Nephron (organoid): Measurements from ENCODE around the gene CISD3.

Experiments
- H3K27ac Mint-ChIP-seq, 3 experiments: 2 replicates each; pipeline ENCODE4 v1.8.0; 2020; ENCODE audit warnings: mixed read lengths in 3 of 3, mild to moderate bottlenecking in 2 of 3, moderate library complexity in 1 of 3
- H3K27me3 Mint-ChIP-seq: 2 replicates; pipeline ENCODE4 v1.8.0; 2021; ENCODE audit warnings: low read depth, mild to moderate bottlenecking, moderate library complexity, mixed read lengths
- H3K36me3 Mint-ChIP-seq: 2 replicates; pipeline ENCODE4 v1.8.0; 2020; ENCODE audit warnings: low read depth, mixed read lengths
- H3K4me1 Mint-ChIP-seq: 2 replicates; pipeline ENCODE4 v1.8.0; 2020; ENCODE audit warnings: mixed read lengths
- H3K4me3 Mint-ChIP-seq, 3 experiments: 2 replicates each; pipeline ENCODE4 v1.8.0; 2020; ENCODE audit warnings: mild to moderate bottlenecking in 3 of 3, mixed read lengths in 3 of 3, moderate library complexity in 2 of 3
- H3K9me3 Mint-ChIP-seq: 2 replicates; pipeline ENCODE4 v1.8.0; 2020; ENCODE audit warnings: mixed read lengths
- TF ChIP-seq, protein P1 (sequence below), 3 experiments: fragments of 200-600 bp; sonication (generic); IDR thresholded peaks; one replicate each; pipeline ENCODE4 v1.5.0; 2021; ENCODE audit warnings: antibody characterized with exemption in 3 of 3; ENCODE audit not compliant: unreplicated experiment in 3 of 3

The CISD3 gene

DNA sequence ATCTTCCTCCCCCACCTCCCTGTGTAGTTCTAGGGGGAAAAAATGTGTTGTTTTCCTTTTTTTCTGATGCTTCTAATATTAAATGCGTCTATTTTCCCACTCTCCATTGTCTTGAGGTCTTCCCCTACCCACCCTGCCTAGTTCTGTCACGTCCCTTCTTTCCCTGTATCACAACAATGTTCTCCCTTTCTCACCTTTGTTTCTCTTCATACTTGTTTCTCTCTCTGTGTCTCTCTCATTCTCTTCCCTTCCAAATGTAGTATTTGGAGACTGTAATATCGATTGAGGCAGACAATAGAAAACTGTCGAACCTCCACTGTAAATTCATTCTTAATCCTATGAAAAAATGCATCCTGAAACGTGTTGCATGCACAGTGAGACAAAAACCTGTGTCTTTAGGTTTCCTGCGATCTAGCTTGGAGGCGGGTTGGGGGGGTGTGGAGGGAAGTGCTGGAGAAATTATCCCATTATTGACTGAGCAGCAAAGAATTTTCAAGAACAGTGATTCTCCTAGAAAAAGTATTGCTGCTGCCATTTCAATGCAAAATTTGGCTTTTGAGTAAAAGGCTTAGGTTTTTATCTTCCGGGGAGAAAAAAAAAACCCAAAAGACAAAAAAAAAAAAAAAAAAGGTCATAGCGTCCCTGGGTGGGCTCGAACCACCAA is 21.1 kb downstream of the CISD3 start:
- peaks cover 24% of the 10 kb centered on the region for H3K4me1 Mint-ChIP-seq
- no peaks in the 10 kb centered on the region for H3K9me3 Mint-ChIP-seq
- no peaks in the 10 kb centered on the region for H3K27me3 Mint-ChIP-seq
- H3K27ac Mint-ChIP-seq, result peak overlapping the region; percentile 55 to 82 (median 80)
- TF ChIP-seq, protein P1, sequence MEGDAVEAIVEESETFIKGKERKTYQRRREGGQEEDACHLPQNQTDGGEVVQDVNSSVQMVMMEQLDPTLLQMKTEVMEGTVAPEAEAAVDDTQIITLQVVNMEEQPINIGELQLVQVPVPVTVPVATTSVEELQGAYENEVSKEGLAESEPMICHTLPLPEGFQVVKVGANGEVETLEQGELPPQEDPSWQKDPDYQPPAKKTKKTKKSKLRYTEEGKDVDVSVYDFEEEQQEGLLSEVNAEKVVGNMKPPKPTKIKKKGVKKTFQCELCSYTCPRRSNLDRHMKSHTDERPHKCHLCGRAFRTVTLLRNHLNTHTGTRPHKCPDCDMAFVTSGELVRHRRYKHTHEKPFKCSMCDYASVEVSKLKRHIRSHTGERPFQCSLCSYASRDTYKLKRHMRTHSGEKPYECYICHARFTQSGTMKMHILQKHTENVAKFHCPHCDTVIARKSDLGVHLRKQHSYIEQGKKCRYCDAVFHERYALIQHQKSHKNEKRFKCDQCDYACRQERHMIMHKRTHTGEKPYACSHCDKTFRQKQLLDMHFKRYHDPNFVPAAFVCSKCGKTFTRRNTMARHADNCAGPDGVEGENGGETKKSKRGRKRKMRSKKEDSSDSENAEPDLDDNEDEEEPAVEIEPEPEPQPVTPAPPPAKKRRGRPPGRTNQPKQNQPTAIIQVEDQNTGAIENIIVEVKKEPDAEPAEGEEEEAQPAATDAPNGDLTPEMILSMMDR (IDR thresholded peaks at IDR 0.05; ENCODE audit: unreplicated experiment in 3 of 3), result no peak
- peaks cover 19% of the 10 kb centered on the region for H3K36me3 Mint-ChIP-seq
- H3K4me3 Mint-ChIP-seq, result peak overlapping the region; percentile 93 to 95 (median 93)

- H3K27me3 Mint-ChIP-seq, result no peaks in the 10 kb centered on the region
- H3K36me3 Mint-ChIP-seq, result peaks cover 18% of the 10 kb centered on the region
- H3K9me3 Mint-ChIP-seq, result no peaks in the 10 kb centered on the region
- TF ChIP-seq, protein P1 (IDR thresholded peaks at IDR 0.05; ENCODE audit: unreplicated experiment in 3 of 3), result no peak
- peak overlapping the region; percentile 55 to 82 (median 78) for H3K27ac Mint-ChIP-seq
- H3K4me1 Mint-ChIP-seq, result peaks cover 19% of the 10 kb centered on the region
- peak overlapping the region; percentile 93 to 95 (median 93) for H3K4me3 Mint-ChIP-seq
These were observed 21.7 kb downstream of the CISD3 start for GRCh38 chr17:38751808-38752307.

GRCh38 chr17:38752308-38753070 is 22.3 kb downstream of the CISD3 start, which contains the start of gene PSMB3:
Gene PSMB3, plus strand, starts transcription at chr17:38752741. Its CDS starts 86 bp downstream, at chr17:38752827.
- H3K27ac Mint-ChIP-seq, result peak within 1 kb of the TSS; percentile 55 to 82 (median 78)
- no peaks in the 10 kb centered on the region for H3K27me3 Mint-ChIP-seq
- TF ChIP-seq, protein P1 (IDR thresholded peaks at IDR 0.05; ENCODE audit: unreplicated experiment in 3 of 3), result no peak
- H3K36me3 Mint-ChIP-seq, result peaks cover 18% of the 10 kb centered on the region
- H3K9me3 Mint-ChIP-seq, result no peaks in the 10 kb centered on the region
- peak within 1 kb of the TSS; percentile 93 to 95 (median 93) for H3K4me3 Mint-ChIP-seq
- H3K4me1 Mint-ChIP-seq, result peaks cover 19% of the 10 kb centered on the region

GRCh38 chr17:38753071-38753506 is 22.9 kb downstream of the CISD3 start:
- H3K4me1 Mint-ChIP-seq, result peaks cover 19% of the 10 kb centered on the region
- TF ChIP-seq, protein P1 (IDR thresholded peaks at IDR 0.05; ENCODE audit: unreplicated experiment in 3 of 3), result no peak
- peak overlapping the region in 1 of 3 experiments; percentile 55 for H3K27ac Mint-ChIP-seq

DNA sequence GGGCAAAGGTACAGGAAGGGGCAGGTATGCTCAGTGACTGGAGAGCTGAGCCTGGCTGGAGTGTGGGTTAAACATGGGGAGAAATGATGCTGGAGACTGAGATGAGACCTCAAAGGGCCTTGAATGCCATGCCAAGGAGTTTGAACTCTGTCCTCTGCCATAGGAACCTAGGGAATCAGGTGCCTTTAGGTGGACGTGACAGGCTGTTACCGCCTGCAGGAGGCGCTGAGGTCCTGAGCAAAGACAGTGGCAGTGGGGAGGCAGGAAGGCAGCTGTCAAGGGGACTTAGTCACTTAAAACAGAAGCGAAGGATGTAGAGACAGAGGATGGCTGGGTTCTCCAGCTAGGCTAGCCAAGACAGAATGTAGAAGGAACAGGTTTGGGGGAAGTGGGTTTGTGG is 31.5 kb downstream of the CISD3 start:
- no peaks in the 10 kb centered on the region for H3K4me1 Mint-ChIP-seq
- H3K36me3 Mint-ChIP-seq, result peaks cover 63% of the 10 kb centered on the region
- TF ChIP-seq, protein P1 (IDR thresholded peaks at IDR 0.05; ENCODE audit: unreplicated experiment in 3 of 3), result peak in 1 of 3 experiments; percentile 26
- no peak overlapping the region for H3K27ac Mint-ChIP-seq
- no peaks in the 10 kb centered on the region for H3K27me3 Mint-ChIP-seq
- no peaks in the 10 kb centered on the region for H3K9me3 Mint-ChIP-seq
- no peak overlapping the region for H3K4me3 Mint-ChIP-seq

More at GRCh38 chr17:38753071-38753506, 22.9 kb downstream of the CISD3 start:
- H3K4me3 Mint-ChIP-seq, result peak overlapping the region; percentile 93 to 95 (median 93)
- peaks cover 18% of the 10 kb centered on the region for H3K36me3 Mint-ChIP-seq
- no peaks in the 10 kb centered on the region for H3K27me3 Mint-ChIP-seq
- H3K9me3 Mint-ChIP-seq, result no peaks in the 10 kb centered on the region
